Anterior cingulate cortex (tissue), 58 donors: ENCODE measurements around the gene NCOA7.
"Not testable (repeated sequence)": the region's sequence is repeated elsewhere in the genome, so short reads cannot be mapped to it uniquely, and the experiment has no call there.

Source experiments
- DNase-seq, 58 donors: peaks; one replicate each; lab custom pipeline; 2025; lab: John Stamatoyannopoulos, UW

The NCOA7 gene

GRCh38 chr6:125789576-125790357 lies 993 bp upstream of the NCOA7 start:
- peak in 51 of 58 donors; percentile 29 to 84 (median 60) for DNase-seq

- DNase-seq: peak in 42 of 58 donors; percentile 12 to 85 (median 40)
Measured at GRCh38 chr6:125791151-125791819, 525 bp downstream of the NCOA7 start.

DNA sequence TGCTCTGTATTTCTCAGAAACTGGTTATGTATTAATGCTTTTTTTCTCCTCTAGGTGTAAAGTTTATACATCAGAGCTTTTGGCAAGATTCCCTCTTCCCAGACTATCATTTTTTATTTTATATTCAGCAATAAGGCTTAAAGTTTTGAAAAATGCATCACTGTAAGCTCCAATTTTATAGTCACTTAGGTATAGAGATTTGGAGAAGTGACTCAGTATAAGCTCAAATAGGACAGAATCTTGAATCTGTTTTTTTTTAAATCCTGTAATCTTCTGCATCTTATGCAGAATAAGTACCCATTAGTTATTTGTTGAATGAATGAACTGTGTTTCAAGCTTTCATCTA lies 1.0 kb downstream of the NCOA7 start:
- no peak for DNase-seq

DNA sequence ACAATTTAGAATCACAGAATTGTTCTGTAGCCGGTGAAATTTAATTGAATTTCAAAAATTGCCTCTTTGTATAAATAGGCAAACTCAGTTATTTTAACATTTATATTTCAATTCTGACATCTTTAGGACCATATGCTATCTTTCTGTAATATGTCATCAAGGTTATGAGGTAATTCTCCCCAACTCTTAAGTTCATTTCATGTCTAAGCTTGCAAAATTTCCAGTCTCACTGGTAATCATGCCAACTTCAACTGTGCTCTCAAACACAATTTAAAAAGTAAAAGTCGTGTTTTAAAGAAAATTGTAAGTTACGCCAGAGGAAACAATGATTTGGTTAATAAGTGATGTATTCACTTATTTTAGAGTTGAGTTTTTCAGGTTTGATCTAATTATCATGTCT lies 1.4 kb downstream of the NCOA7 start:
- no peak for DNase-seq

- no peak for DNase-seq
Measured at GRCh38 chr6:125792680-125793079, 1.9 kb downstream of the NCOA7 start.

- DNase-seq: peak in 9 of 58 donors; percentile 7 to 43 (median 21)
Measured at GRCh38 chr6:125793280-125793679, 2.5 kb downstream of the NCOA7 start.

DNA sequence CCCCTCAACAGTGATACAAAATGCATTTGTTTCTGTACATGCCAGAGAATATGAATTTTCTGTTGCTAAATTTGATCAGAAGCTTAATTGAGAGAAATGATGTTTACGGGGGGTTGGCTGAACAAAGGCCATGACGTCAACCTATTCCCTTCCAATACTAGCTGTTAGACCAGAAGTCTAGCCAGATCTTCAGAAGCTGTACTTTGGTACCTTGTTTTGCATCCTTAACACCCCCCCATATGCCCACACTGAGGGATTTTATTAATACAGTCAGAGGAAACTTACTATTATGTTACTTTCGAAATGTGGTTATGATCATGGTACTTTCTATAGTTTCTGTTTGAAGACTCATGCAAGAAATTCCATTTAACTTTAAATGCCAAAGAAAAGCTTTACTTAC lies 3.1 kb downstream of the NCOA7 start:
- DNase-seq: peak in 1 of 58 donors; percentile 18

DNA sequence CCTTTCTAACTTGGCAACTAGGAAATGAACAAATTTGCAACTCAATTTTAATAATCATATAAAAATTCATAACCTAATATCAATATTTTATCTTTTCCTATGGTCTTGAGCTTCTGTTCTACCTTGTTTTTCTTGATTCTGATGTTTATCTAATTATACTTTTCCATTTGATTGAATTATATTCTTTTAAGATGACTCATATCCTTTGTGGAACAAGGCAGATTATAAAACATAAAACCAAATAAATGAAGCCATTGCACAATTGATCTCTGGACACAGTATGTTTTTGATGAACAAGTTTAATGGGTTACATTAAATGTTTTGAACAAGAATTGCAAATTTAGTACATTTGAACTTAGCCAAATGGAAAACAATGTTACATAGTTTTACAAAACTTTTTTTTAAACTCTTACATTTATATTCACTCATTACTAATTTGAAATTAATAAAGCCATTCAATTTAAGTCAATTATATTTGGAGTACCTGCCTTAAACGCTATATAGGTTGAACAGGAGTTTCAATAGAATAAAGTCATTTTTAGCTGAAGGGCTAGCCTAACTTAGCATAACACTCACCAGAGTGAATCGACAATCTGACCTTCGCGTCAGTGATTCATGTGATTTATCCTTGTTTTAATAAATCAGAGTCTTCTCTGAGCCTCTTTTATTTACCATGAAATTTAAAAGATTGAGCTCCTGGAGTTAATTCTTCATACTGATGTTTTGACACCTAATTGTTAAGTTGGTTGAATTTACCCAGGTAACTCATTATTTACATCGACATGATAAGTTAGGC lies 3.8 kb downstream of the NCOA7 start:
- no peak for DNase-seq

DNA sequence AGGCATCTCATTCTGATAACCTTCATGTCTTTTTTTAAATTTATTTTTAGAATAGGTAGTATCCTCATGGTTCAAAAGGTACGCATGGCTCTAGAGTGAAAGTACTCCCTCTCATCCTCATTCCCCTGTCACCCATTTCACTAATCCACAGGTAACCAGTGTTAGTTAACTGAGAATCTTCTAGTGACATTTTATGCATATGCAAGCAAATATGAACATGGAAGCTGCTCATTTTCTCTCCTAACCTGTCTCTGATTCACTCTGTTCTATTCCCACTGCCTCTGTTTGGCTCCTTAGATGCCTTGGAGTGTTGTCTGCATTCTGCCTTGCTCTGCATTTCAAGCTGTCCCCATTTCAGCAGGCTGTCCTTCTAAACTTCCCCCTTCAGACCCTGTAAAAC lies 4.5 kb downstream of the NCOA7 start:
- DNase-seq: no peak

DNA sequence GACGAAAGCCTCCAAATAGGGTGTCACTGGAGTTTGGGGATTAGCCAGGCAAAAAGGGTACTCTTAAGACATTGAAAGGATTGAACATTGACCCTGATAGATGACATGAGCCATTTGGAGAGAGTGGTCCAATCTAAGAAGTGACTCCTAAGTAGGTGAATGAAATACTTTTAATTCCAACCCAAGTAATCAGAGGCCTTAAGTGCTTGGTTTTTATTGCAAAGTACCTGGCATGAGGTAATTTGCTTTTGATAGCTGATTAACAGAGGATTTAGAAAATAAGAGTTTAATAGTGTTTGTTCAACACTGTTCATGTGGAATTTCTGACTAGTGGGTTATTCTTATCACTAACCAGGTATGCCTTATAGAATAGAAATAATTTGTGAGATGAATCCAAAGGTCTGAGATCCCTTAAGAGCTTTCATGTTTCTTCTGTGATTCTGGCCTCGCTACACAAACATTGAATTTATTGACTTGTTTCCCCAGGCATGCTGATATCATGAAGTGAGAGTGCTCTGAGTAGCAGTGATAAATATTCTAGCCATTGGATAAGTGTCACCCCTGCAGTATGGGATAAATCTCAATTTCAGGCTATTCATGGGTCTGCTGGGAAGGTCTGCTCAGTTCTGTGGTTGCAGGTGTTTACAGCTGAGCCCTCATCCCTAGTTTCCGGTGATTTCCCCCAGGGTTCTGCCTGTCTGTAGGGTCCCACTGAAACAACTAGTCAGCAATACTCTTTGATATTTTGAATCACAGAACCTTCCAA lies 6.5 kb downstream of the NCOA7 start:
- DNase-seq: no peak

GRCh38 chr6:125797886-125798444 lies 7.2 kb downstream of the NCOA7 start:
- DNase-seq: no peak

DNA sequence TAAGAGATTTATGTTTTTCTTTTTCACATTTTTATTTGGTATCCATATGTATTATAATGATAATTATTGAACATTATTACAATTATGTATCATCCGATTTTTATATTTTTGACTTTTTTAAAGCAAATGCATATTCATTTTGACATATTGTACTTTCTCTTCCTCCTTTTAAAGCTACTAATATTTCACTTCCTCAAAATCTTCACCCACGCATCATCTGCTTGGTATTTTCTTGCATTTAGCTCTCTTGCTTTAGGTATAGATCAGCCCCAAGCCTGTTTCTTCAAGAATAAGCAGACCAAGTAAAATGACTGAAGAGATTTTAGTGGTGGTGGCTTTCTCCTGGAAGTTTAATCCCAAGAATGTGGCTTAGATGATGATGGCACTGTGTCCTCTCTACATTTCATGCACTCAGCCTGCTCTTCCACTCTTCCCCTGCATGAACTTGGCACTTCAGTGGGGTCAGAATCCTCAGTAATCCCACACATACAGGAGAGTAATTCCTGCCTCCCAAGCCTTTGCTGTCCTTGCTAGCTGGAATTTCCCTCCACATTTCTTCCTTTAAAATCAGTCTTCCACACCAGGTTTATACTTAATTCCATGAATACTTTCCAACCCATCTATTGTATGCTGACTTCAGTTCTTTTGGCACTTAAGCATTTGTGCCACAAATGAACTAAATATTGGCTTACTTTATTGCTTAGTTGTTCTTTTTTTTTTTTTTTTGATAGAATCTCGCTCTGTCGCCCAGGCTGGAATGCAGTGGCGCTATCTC lies 8.2 kb downstream of the NCOA7 start:
- DNase-seq: peak in 2 of 58 donors; percentile 13 to 35

GRCh38 chr6:125802383-125802782 lies 11.6 kb downstream of the NCOA7 start:
- no peak for DNase-seq

DNA sequence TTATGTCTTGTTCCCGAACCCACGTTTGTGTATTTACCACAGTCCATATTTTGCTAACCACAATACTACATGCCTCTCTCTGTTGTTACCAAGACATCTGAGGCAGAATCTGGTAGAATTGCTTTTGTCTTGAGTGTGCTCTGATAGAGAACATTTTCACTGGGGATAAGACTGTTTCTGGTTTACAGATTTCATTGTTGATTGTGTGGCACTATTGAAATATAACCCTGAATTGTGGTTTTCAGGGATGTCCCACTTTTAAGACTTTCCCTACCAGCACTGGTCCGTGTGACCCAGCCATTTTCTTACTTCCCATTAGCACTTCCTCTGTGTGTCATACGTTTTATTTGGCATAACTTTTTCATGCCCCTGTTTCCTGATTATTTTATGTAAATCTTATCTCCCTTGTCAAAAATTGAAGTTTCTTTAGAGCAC lies 12.2 kb downstream of the NCOA7 start:
- DNase-seq: no peak

DNA sequence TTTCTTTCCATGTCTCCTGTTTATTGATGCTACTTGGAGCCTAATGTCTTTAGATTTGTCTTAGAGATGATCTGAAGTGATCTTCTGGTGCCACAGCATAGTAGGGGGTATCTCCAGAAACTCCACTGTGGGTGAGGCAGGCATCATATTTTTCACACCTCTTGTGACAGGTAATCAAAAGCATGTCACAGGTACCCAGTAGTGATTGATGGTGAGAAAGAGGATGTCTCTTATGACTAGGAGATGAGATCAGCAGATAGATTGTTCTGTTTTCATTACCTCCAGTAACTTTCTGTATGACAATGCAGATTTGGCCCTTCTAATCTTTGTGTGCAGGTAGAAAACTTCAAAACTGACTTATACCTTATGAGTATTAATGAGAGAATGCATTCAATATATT lies 13.5 kb downstream of the NCOA7 start:
- no peak for DNase-seq

GRCh38 chr6:125804866-125805425 lies 14.2 kb downstream of the NCOA7 start:
- not testable (repeated sequence) for DNase-seq

- no peak for DNase-seq
Measured at GRCh38 chr6:125806813-125807212, 16.1 kb downstream of the NCOA7 start.

- DNase-seq: no peak
Measured at GRCh38 chr6:125807293-125807692, 16.5 kb downstream of the NCOA7 start.

DNA sequence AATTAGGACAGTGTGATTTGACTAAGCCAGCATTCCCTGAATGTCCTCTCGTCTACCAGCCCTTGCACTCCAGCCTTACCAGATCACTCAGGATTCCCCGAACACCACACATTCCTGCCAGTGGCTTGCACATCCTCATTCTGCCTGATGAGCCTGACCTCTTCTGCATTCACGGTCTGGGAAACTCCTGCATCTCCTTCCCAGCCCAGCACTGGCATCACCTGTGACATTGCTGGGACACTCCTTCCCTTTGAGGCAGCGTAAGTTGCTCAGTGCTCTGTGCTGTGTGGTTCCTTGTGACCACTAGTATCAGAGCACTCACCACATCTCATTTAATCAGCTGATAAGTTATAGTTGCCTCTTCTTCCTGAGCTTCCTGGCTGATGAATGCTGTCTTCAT lies 17.3 kb downstream of the NCOA7 start:
- peak in 1 of 58 donors; percentile 21 for DNase-seq
